ENCODE measurements around the gene PILRB.

DNA sequence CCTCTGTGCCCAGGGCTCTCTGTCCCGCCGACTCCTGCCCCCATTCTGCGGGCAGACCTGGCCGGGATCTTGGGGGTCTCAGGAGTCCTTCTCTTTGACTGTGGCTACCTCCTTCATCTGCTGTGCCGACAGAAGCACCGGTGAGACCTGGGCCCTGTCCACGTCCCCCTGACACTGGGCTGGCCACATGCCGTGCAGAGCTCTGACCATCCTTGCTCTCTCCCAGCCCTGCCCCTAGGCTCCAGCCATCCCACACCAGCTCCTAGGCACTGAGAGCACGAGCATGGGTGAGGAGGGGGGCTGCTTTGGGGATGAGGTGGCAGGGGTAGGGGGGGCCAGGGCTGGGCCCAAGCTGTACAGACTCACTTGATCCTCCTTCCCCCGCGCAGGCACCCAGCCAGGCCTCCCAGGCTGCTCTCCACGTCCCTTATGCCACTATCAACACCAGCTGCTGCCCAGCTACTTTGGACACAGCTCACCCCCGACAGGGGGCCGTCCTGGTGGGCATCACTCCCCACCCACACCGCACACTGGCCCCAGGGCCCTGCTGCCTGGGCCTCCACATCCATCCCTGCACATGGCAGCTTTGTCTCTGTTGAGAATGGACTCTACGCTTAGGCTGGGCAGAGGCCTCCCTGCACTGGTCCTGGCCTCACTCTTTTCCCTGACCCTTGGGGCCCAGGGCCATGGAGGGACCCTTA lies 4.8 kb upstream of the PILRB start:
- TF ChIP-seq POLR2A (IDR thresholded peaks at IDR 0.05), result no peak
- TF ChIP-seq, protein P1, sequence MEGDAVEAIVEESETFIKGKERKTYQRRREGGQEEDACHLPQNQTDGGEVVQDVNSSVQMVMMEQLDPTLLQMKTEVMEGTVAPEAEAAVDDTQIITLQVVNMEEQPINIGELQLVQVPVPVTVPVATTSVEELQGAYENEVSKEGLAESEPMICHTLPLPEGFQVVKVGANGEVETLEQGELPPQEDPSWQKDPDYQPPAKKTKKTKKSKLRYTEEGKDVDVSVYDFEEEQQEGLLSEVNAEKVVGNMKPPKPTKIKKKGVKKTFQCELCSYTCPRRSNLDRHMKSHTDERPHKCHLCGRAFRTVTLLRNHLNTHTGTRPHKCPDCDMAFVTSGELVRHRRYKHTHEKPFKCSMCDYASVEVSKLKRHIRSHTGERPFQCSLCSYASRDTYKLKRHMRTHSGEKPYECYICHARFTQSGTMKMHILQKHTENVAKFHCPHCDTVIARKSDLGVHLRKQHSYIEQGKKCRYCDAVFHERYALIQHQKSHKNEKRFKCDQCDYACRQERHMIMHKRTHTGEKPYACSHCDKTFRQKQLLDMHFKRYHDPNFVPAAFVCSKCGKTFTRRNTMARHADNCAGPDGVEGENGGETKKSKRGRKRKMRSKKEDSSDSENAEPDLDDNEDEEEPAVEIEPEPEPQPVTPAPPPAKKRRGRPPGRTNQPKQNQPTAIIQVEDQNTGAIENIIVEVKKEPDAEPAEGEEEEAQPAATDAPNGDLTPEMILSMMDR (IDR thresholded peaks at IDR 0.05), result no peak

Measured in transverse colon (tissue), 3 donors.